ENCODE measurements around the gene EIF4G1. TPM values are rescaled to one million over a fixed set of nuclear protein-coding genes. Genes with fewer than 3 reads are reported as not detected.
"Not testable (repeated sequence)": the region's sequence is repeated elsewhere in the genome, so short reads cannot be mapped to it uniquely, and the experiment has no call there.

The EIF4G1 gene, protein sequence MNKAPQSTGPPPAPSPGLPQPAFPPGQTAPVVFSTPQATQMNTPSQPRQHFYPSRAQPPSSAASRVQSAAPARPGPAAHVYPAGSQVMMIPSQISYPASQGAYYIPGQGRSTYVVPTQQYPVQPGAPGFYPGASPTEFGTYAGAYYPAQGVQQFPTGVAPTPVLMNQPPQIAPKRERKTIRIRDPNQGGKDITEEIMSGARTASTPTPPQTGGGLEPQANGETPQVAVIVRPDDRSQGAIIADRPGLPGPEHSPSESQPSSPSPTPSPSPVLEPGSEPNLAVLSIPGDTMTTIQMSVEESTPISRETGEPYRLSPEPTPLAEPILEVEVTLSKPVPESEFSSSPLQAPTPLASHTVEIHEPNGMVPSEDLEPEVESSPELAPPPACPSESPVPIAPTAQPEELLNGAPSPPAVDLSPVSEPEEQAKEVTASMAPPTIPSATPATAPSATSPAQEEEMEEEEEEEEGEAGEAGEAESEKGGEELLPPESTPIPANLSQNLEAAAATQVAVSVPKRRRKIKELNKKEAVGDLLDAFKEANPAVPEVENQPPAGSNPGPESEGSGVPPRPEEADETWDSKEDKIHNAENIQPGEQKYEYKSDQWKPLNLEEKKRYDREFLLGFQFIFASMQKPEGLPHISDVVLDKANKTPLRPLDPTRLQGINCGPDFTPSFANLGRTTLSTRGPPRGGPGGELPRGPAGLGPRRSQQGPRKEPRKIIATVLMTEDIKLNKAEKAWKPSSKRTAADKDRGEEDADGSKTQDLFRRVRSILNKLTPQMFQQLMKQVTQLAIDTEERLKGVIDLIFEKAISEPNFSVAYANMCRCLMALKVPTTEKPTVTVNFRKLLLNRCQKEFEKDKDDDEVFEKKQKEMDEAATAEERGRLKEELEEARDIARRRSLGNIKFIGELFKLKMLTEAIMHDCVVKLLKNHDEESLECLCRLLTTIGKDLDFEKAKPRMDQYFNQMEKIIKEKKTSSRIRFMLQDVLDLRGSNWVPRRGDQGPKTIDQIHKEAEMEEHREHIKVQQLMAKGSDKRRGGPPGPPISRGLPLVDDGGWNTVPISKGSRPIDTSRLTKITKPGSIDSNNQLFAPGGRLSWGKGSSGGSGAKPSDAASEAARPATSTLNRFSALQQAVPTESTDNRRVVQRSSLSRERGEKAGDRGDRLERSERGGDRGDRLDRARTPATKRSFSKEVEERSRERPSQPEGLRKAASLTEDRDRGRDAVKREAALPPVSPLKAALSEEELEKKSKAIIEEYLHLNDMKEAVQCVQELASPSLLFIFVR (N-terminal part only)
- total RNA-seq: 100 to 1,000 TPM; 693 to 706 TPM

DNA sequence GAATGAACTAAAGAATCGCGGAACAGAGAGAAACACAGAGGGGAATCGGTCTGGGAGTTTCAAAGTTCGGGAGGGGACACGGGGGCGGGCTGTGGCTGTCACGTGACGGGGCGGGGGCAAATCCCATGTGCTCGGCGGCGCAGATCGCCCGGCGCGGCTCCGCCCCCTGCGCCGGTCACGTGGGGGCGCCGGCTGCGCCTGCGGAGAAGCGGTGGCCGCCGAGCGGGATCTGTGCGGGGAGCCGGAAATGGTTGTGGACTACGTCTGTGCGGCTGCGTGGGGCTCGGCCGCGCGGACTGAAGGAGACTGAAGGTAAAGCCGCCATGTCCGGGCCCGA lies at the start of gene EIF4G1:
Gene EIF4G1, plus strand, starts transcription at position 244 of the 337 bp plus-strand sequence. CDS start 1,191 bp downstream, outside the sequence.
- CTCF ChIA-PET: no interaction called here
- POLR2A ChIA-PET: no interaction called here

DNA sequence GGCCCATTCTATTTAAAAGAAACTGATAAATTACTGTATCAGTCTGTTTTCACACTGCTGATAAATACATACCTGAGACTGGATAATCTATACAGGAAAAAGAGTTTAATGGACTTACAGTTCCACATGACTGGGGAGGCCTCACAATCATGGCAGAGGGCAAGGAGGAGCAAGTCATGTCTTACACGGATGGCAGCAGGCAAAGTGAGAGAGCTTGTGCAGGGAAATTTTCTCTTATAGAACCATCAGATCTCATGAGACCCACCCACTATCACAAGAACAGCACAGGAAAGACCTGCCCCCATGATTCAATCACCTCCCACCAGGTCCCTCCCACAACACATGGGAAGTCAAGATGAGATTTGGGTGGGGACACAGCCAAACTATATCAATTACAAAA lies 47.2 kb upstream of the EIF4G1 start:
- CTCF ChIA-PET: interaction anchor here (1.0 kb wide), 1 partner anchor 20 kb away, joined by 3 read pairs; no protein-coding TSS in a partner anchor

DNA sequence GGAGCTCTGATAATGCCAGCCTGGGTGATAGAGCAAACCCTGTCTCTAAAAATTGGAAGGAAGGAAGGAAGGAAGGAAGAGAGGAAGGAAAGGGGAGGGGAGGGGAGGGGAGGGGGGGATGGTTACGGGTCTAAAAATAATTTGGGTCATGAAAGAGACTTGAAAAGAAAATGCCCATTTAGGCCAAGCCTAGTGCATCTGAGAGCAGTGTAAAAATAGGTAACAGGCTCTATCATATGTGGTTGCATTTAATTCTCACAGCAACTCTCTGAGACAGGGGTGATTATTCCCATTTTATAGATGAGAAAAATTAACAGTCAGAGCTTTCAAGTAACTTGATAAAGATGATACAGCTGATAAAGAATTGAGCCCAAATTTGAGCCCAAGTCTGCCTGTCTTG lies 42.1 kb upstream of the EIF4G1 start:
- CTCF ChIA-PET: no interaction called here
- POLR2A ChIA-PET: no interaction called here

More for the DNA sequence above, 47.2 kb upstream of the EIF4G1 start:
- POLR2A ChIA-PET: not testable (repeated sequence)

DNA sequence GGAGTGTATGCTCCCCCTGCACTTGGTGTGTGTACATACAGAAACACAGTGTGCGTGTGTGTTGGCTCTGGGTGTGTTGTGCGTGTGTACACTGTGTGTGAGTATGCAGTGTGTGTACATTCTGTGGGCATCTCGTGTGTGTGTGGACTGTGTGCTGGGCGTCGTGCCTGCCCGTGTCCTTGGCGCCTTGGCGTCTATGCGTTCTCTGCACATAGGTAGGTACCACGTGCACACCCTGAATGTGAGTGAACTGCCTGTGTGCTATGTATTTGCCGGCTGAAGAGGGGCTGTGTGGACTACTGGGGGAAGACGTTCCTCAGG lies 39.1 kb upstream of the EIF4G1 start:
- CTCF ChIA-PET: no interaction called here
- POLR2A ChIA-PET: no interaction called here

DNA sequence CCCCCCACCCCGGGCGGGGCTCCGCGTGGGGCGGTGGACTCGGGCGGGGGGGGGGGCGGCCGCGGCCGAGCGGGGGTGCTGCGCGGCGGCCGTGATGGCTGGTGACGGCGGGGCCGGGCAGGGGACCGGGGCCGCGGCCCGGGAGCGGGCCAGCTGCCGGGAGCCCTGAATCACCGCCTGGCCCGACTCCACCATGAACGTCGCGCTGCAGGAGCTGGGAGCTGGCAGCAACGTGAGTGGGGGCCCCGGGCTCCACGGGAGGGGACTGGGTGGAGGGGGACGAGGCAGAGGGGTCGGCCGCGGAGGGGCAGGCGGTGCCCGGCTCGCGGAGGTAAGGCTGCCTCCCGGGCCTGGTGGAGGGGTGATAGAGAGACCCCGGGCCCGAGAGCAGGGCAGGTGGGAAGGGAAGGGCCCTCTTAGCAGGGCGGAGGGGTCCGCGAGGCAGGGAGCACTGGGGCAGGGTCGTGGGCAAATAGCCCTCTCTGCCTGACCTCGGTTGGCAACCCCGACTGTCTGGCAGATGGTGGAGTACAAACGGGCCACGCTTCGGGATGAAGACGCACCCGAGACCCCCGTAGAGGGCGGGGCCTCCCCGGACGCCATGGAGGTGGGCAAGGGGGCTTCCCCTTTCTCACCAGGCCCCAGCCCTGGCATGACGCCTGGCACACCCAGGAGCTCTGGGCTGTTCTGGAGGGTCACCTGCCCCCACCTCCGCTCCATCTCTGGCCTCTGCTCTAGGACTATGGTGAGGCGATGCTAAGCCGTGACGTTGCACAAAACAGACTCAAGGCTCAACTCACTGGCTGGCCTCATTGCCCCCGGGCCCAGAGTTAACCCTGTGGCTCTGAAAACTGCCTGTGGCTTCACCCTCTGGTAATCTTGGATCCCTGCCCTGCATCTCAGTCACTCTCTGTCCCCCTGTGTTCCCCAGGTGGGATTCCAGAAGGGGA lies 38.2 kb upstream of the EIF4G1 start, which contains the start of gene ECE2:
Gene ECE2, plus strand, starts transcription at position 62 of the 950 bp plus-strand sequence. Its CDS starts 132 bp downstream, at position 194.
- ChIA-PET CTCF (no interaction called here), POLR2A (no interaction called here)

DNA sequence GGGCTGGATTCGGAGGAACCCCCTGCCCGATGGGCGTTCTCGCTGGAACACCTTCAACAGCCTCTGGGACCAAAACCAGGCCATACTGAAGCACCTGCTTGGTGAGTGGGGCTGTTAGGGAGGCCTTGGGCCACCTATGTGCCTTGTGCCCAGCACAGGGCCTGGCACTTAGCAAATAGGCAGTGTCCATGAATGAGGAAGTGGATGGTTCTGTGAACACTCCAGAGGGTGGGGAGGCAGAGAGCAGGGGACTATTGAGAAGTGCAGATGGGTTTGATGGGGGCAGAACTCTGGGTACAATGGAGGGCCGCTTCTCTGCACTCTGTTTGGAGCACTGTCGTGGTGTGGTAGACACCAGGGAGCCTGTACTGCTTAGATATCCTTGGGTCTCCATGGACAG lies 37.0 kb upstream of the EIF4G1 start:
- POLR2A ChIA-PET: no interaction called here
- CTCF ChIA-PET: no interaction called here

DNA sequence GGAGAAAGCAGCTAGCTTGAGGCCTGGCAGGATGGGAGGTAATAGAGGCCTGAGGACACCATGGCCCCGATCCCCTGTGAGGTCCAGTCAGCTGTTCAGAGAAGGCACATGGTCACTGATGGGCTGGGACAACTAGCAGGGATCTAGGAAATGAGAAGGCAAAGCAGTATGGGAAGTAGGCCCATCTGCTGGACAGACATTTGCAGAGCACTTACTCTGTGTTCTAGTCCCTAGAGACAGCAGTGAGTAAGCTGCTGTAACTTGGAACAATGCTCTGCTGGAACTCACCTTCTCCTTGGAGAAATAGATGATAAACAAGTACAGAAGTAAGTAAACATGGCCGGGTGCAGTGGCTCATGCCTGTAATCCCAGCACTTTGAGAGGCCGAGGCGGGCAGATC lies 31.5 kb upstream of the EIF4G1 start:
- ChIA-PET CTCF (interaction anchor here (0.9 kb wide), 1 partner anchor 55 kb away, joined by 3 read pairs; no protein-coding TSS in a partner anchor), POLR2A (no interaction called here)

DNA sequence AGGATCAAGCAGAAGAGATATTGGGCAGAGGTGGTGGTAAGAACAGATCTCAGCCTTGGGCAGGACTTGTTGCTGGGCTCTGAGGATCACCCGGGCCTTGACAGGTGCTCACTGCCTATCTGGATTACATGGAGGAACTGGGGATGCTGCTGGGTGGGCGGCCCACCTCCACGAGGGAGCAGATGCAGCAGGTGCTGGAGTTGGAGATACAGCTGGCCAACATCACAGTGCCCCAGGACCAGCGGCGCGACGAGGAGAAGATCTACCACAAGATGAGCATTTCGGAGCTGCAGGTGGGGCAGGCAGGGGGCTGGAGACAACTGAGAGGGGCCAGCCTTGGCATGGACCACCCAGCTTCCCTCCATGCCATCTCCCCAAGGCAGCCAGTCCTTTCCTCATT lies 30.7 kb upstream of the EIF4G1 start:
- POLR2A ChIA-PET: no interaction called here
- CTCF ChIA-PET: interaction anchor here (0.9 to 1.3 kb wide), 2 partner anchors 34 to 56 kb away, joined by 3 to 4 read pairs; partner anchors contain the start of gene EEF1AKMT4

DNA sequence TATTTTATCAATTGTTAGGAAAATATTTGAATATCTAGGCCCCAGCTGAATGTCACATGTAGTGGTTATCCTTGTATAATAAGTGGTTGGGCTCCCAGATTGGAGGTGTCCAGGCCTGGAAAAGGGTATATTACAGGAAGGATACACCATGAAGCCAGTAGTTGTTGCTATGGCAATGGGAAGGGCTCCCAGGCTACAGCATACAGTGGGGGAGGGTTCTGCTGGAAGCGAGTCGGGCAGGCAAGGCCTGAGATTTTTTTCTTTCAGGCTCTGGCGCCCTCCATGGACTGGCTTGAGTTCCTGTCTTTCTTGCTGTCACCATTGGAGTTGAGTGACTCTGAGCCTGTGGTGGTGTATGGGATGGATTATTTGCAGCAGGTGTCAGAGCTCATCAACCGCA lies 29.7 kb upstream of the EIF4G1 start:
- POLR2A ChIA-PET: no interaction called here
- CTCF ChIA-PET: interaction anchor here (1.0 to 1.4 kb wide), 3 partner anchors 12 to 58 kb away, joined by 3 to 4 read pairs (median 3); partner anchors contain the start of gene EEF1AKMT4

DNA sequence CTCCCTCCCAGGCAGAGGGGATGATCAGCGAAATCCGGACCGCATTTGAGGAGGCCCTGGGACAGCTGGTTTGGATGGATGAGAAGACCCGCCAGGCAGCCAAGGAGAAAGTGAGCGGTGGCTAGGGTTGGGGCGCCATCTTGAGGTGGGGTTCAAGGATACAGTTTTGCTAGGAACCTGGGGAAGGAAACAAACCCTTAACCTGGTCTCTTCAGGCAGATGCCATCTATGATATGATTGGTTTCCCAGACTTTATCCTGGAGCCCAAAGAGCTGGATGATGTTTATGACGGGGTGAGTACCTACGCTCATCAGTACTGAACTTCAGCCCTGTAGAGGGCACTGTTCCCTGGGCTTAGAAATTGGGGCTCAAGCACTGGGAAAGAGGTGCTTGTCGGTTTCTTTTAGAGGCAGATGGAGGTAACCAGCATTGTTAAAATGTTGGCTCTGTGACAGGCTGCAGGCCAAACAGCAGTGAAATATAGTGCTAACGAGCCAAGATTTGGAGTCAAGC lies 24.9 kb upstream of the EIF4G1 start:
- POLR2A ChIA-PET: interaction anchor here (0.6 kb wide), 1 partner anchor 59 kb away, joined by 3 read pairs; no protein-coding TSS in a partner anchor

DNA sequence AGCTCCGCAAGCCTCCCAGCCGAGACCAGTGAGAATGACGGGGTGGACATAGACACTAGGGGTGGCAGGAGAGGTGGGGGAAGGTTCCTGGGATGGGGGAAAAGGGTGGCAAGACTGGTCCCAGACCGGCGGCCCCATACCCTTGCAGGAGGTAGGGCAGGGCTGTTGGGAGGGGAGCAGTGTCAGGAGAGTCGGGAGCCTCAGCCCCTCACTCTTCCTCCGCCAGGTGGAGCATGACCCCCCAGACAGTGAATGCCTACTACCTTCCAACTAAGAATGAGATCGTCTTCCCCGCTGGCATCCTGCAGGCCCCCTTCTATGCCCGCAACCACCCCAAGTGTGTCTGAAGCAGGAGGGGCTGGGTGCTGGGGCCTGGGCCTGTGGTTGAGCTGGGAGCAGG lies 24.1 kb upstream of the EIF4G1 start:
- ChIA-PET POLR2A (no interaction called here), CTCF (interaction anchor here (1.6 to 4.1 kb wide), 2 partner anchors 10 to 63 kb away, joined by 4 to 23 read pairs; no protein-coding TSS in a partner anchor)

More for the DNA sequence above, 24.9 kb upstream of the EIF4G1 start:
- CTCF ChIA-PET: interaction anchor here (0.7 to 4.1 kb wide), 11 partner anchors 9 to 396 kb away, joined by 3 to 23 read pairs (median 4); no protein-coding TSS in a partner anchor

DNA sequence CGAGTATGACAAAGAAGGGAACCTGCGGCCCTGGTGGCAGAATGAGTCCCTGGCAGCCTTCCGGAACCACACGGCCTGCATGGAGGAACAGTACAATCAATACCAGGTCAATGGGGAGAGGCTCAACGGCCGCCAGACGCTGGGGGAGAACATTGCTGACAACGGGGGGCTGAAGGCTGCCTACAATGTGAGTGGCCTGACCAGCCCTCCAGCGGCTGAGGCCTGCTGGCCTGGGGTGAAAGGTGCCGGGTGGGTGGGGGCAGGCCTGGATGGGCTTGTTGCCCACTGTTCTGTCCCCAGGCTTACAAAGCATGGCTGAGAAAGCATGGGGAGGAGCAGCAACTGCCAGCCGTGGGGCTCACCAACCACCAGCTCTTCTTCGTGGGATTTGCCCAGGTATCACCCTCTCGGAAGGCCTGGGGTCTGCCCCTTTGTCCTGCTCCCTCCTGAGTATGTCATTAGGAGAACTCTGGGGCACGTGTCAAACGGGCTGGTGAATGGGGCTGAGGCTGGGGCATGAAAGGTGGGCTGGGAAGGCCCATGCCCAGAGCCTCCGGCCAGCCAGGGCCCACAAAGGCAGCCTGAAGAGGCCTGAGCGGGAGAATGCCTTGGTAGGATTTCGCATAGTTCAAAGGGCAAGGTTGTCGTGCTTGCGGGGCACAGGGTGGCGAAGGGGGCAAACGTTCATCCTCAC lies 23.2 kb upstream of the EIF4G1 start:
- CTCF ChIA-PET: interaction anchor here (4.1 kb wide), 1 partner anchor 64 kb away, joined by 23 read pairs; no protein-coding TSS in a partner anchor
- POLR2A ChIA-PET: no interaction called here

DNA sequence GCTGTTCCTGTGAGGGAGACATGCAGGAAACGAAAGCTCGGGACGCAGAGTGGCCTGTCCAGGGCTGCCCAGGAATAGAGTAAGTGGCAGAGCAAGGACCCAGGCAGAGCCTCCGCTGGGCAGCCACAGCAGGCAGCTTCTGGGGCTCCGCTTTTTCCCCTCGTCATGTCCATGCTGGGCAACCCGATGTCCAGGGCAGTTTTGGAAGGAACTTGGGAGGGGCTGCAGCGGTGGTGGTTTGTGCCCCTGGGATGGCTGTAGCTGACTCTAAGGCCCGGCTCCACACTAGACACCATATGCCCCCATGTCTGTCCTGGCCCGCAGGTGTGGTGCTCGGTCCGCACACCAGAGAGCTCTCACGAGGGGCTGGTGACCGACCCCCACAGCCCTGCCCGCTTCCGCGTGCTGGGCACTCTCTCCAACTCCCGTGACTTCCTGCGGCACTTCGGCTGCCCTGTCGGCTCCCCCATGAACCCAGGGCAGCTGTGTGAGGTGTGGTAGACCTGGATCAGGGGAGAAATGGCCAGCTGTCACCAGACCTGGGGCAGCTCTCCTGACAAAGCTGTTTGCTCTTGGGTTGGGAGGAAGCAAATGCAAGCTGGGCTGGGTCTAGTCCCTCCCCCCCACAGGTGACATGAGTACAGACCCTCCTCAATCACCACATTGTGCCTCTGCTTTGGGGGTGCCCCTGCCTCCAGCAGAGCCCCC lies 22.5 kb upstream of the EIF4G1 start:
- CTCF ChIA-PET: interaction anchor here (1.2 to 4.1 kb wide), 2 partner anchors 64 to 72 kb away, joined by 3 to 23 read pairs; no protein-coding TSS in a partner anchor
- POLR2A ChIA-PET: no interaction called here

DNA sequence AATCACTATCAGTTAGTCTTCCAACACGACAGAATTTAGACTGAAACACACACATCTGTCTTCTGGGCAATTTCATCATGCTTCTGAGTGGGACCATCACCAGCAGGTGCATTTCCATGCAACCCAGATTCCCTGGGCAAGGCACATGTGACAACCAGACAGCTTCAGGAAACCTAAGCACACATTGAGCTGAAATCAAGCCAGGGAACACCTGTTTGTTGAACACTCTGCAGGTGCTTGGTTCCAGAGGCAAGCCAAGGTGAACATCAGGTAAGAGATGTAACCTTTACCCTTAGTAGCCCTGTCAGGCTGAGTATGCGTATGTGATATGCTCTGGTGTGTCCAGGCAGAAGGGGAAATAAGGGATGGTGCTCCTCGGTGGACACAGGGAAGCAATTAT lies 18.6 kb upstream of the EIF4G1 start:
- CTCF ChIA-PET: interaction anchor here (1.9 kb wide), 1 partner anchor 46 kb away, joined by 6 read pairs; the partner anchor contains the start of gene EEF1AKMT4

DNA sequence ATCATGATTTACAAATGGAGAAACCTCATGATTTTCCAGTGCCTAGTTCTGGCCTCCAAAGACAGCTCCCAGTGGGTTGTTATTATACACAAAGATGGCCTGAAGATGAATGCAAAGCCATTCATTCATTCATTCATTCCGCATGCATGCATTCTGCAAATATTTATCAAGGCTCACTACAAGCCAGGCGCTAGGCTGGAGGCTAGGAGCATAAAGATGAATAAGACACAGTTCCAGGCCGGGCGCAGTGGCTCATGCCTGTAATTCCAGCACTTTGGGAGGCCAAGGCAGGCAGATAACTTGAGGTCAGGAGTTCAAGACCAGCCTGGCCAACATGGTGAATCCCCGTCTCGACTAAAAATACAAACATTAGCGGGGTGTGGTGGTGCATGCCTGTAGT lies 17.8 kb upstream of the EIF4G1 start:
- ChIA-PET POLR2A (no interaction called here), CTCF (interaction anchor here (0.7 to 0.9 kb wide), 2 partner anchors 12 to 122 kb away, joined by 3 to 4 read pairs; no protein-coding TSS in a partner anchor)

More for the DNA sequence above, 18.6 kb upstream of the EIF4G1 start:
- POLR2A ChIA-PET: no interaction called here

DNA sequence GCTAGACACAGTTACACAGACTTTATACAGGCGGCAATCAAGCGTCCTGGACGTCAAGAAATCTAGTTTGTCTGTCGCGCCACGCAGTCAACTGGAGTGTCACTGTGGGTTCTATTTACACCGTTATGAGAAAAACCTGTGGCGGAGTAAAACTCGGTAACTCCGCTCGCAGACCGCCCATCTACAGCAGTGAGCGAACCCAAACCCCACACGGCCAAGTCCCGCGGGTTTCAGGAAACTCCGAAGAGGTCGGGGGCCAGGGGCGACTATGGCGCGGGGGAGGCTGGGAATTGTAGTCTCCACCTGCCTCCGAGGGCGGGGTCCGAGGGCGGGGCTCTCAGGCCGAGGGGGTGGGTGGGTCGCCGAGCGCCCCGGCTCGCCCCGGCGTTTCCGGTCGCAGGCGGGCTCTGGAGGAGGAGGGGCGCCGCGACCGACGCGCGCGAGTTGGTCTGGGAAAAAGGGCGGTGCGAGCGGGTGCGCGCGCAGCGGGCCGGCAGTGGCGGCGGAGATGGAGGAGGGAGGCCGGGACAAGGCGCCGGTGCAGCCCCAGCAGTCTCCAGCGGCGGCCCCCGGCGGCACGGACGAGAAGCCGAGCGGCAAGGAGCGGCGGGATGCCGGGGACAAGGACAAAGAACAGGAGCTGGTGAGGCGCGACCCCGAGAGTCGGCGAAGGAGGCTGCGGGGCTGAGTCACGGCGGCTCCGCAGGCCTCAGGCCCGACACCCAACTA lies 15.5 kb upstream of the EIF4G1 start, which contains the start of gene PSMD2:
Gene PSMD2, plus strand, starts transcription at position 483 of the 729 bp plus-strand sequence. Its CDS starts 26 bp downstream, at position 509.
- ChIA-PET POLR2A (no interaction called here), CTCF (interaction anchor here (1.2 to 1.4 kb wide), 3 partner anchors 9 to 473 kb away, joined by 3 to 4 read pairs (median 3); no protein-coding TSS in a partner anchor)
